ENCODE data around the gene C9orf85.

- no peak for TF ChIP-seq FOS (IDR thresholded peaks at IDR 0.05; ENCODE audit: low read depth, low read length)
- TF ChIP-seq CTCF (conservative IDR thresholded peaks at IDR 0.05; ENCODE audit: low read depth, low read length) = no peak
- no peak for TF ChIP-seq POLR2A (IDR thresholded peaks at IDR 0.05; ENCODE audit: low read depth, low read length)
- TF ChIP-seq RCOR1 (IDR thresholded peaks at IDR 0.05; ENCODE audit: insufficient replicate concordance, low read length) = no peak
- TF ChIP-seq CEBPB (IDR thresholded peaks at IDR 0.05; ENCODE audit: low read depth, low read length) = no peak
- no peak for TF ChIP-seq RAD21 (IDR thresholded peaks at IDR 0.05; ENCODE audit: low read length)
- TF ChIP-seq ELK1 (IDR thresholded peaks at IDR 0.05; ENCODE audit: borderline replicate concordance, low read depth, low read length) = no peak
- no peak for TF ChIP-seq MAFK (IDR thresholded peaks at IDR 0.05; ENCODE audit: low read depth, low read length)
- TF ChIP-seq SMC3 (IDR thresholded peaks at IDR 0.05; ENCODE audit: low read depth, low read length) = no peak
- no peak for TF ChIP-seq MXI1 (IDR thresholded peaks at IDR 0.05; ENCODE audit: borderline replicate concordance, low read depth, low read length)
Measured at GRCh38 chr9:71915495-71915894, 4.1 kb downstream of the C9orf85 start.
